Measurements from ENCODE around the gene PALLD. TPM values are rescaled to one million over a fixed set of nuclear protein-coding genes. Genes with fewer than 3 reads are reported as not detected.

Gene PALLD
- polyA plus RNA-seq, 1 donor (not counting 4 experiments of a cell fraction or from before 2014, with no cell fraction given): 136 TPM

DNA sequence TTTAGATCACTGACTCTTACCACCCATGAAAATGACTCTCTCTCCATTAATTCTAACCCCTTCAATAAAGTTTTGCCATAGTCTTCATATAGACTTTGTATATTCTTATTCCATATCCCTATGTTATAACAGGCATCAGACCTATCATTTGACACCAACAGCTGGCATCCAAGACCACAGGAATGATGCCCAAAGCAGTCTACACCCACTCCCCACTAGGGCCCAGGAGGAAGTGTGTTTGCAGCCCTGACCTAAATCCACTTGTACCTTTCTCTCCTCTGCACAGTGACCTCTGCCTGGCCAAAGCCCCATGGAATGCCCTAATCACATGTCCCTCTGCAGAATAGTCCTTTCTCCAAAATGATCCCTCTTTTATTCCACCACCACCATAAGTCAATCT, 294.0 kb downstream of the PALLD start:
- no peak for FAIRE-seq
- no peaks in the 10 kb centered on the region for H3K36me3 ChIP-seq (ENCODE audit: control insufficient read depth in 2 of 2, extremely low read depth in 1 of 2, insufficient read depth in 2 of 2, low read length in 2 of 2)
- no peaks in the 10 kb centered on the region for H3K27me3 ChIP-seq (ENCODE audit: control insufficient read depth, extremely low read depth, insufficient read depth, low read length)
- peaks cover 4% of the 10 kb centered on the region for H3K4me1 ChIP-seq (ENCODE audit: control insufficient read depth, extremely low read depth, insufficient read depth, low read length)
- no peak overlapping the region for H3K27ac ChIP-seq (ENCODE audit: control insufficient read depth, insufficient read depth, low read length)
- H3K4me2 ChIP-seq (ENCODE audit: control insufficient read depth, extremely low read depth, insufficient read depth, low read depth, low read length): no peak overlapping the region
- no peaks in the 10 kb centered on the region for H3K9me3 ChIP-seq (ENCODE audit: control insufficient read depth, low read depth, low read length)
- dilution Hi-C loops (cut with MboI; ENCODE audit: extremely low pct_ligation_motif_present, low sequenced_read_pairs): no loop called here
- no peaks in the 10 kb centered on the region for H3K79me2 ChIP-seq (ENCODE audit: control insufficient read depth, insufficient read depth, low read length)
- H3K9me1 ChIP-seq (ENCODE audit: control insufficient read depth, extremely low read depth, insufficient read depth, low read length): no peaks in the 10 kb centered on the region
- H3K4me3 ChIP-seq (ENCODE audit: control insufficient read depth in 2 of 3, extremely low read depth in 1 of 3, insufficient read depth in 2 of 3, low read depth in 1 of 3, low read length in 3 of 3): no peak overlapping the region
- no peak overlapping the region for H2AFZ ChIP-seq (ENCODE audit: control insufficient read depth, low read length)
- TF ChIP-seq EZH2 (IDR thresholded peaks at IDR 0.05; ENCODE audit: low read length): no peak
- no peak for DNase-seq (ENCODE audit: low read depth, low spot score)
- H4K20me1 ChIP-seq (ENCODE audit: control insufficient read depth, extremely low read depth, insufficient read depth, low read length): no peaks in the 10 kb centered on the region
- H3K9ac ChIP-seq (ENCODE audit: control insufficient read depth, extremely low read depth, insufficient read depth, low read length): no peak overlapping the region

DNA sequence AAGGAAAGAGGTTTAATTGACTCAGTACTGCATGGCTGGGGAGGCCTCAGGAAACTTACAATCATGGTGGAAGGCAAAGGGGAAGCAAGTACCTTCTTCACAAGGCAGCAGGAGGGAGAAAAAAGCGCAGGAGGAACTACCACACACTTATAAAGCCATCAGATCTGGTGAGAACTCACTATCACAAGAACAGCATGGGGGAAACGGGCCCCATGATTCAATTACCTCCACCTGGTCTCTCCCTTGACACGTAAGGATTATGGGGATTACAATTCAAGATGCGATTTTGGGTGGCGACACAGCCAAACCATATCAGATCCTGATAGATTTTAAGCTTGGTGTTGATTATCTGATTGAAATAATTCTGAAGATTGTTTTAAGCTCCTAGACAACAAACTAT, 294.5 kb downstream of the PALLD start:
- Histone ChIP-seq H3K27me3 (ENCODE audit: control insufficient read depth, extremely low read depth, insufficient read depth, low read length) (no peaks in the 10 kb centered on the region), H4K20me1 (ENCODE audit: control insufficient read depth, extremely low read depth, insufficient read depth, low read length) (no peaks in the 10 kb centered on the region), H3K4me3 (ENCODE audit: control insufficient read depth in 2 of 3, extremely low read depth in 1 of 3, insufficient read depth in 2 of 3, low read depth in 1 of 3, low read length in 3 of 3) (no peak overlapping the region), H2AFZ (ENCODE audit: control insufficient read depth, low read length) (no peak overlapping the region), H3K4me1 (ENCODE audit: control insufficient read depth, extremely low read depth, insufficient read depth, low read length) (peaks cover 8% of the 10 kb centered on the region), H3K9me1 (ENCODE audit: control insufficient read depth, extremely low read depth, insufficient read depth, low read length) (no peaks in the 10 kb centered on the region), H3K36me3 (ENCODE audit: control insufficient read depth in 2 of 2, extremely low read depth in 1 of 2, insufficient read depth in 2 of 2, low read length in 2 of 2) (no peaks in the 10 kb centered on the region), H3K27ac (ENCODE audit: control insufficient read depth, insufficient read depth, low read length) (no peak overlapping the region), H3K9me3 (ENCODE audit: control insufficient read depth, low read depth, low read length) (no peaks in the 10 kb centered on the region), H3K9ac (ENCODE audit: control insufficient read depth, extremely low read depth, insufficient read depth, low read length) (no peak overlapping the region), H3K4me2 (ENCODE audit: control insufficient read depth, extremely low read depth, insufficient read depth, low read depth, low read length) (no peak overlapping the region), H3K79me2 (ENCODE audit: control insufficient read depth, insufficient read depth, low read length) (no peaks in the 10 kb centered on the region)
- FAIRE-seq (no peak), DNase-seq (ENCODE audit: low read depth, low spot score) (no peak)
- dilution Hi-C loops (cut with MboI; ENCODE audit: extremely low pct_ligation_motif_present, low sequenced_read_pairs): no loop called here
- no peak for TF ChIP-seq EZH2 (IDR thresholded peaks at IDR 0.05; ENCODE audit: low read length)
- TF ChIP-seq, protein P1, sequence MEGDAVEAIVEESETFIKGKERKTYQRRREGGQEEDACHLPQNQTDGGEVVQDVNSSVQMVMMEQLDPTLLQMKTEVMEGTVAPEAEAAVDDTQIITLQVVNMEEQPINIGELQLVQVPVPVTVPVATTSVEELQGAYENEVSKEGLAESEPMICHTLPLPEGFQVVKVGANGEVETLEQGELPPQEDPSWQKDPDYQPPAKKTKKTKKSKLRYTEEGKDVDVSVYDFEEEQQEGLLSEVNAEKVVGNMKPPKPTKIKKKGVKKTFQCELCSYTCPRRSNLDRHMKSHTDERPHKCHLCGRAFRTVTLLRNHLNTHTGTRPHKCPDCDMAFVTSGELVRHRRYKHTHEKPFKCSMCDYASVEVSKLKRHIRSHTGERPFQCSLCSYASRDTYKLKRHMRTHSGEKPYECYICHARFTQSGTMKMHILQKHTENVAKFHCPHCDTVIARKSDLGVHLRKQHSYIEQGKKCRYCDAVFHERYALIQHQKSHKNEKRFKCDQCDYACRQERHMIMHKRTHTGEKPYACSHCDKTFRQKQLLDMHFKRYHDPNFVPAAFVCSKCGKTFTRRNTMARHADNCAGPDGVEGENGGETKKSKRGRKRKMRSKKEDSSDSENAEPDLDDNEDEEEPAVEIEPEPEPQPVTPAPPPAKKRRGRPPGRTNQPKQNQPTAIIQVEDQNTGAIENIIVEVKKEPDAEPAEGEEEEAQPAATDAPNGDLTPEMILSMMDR (optimal IDR thresholded peaks at IDR 0.05 in 1 of 3, IDR thresholded peaks at IDR 0.05 in 1 of 3, conservative IDR thresholded peaks at IDR 0.05 in 1 of 3; ENCODE audit: extremely low read depth in 1 of 3, insufficient read depth in 2 of 3, low read length in 3 of 3): no peak

DNA sequence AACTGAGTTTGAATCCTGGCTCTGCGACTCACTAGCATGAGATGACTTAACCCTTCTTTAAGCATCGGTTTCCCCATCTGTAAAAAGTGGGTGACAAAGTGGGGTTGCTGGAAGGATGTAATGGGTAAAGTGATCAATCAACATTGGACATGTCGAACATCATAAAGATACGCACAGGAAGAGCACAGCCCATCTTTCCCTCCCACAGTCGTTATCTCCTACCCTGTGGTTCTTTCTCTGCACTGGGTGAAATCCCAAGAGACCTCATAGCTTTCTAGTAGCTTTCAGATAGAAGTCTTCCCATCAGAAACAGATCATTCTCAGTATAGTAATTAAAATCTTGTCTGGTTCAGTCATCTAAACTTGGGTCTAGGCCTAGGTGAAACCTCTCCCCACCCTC, 296.7 kb downstream of the PALLD start:
- no peaks in the 10 kb centered on the region for H3K9me1 ChIP-seq (ENCODE audit: control insufficient read depth, extremely low read depth, insufficient read depth, low read length)
- H3K4me3 ChIP-seq (ENCODE audit: control insufficient read depth in 2 of 3, extremely low read depth in 1 of 3, insufficient read depth in 2 of 3, low read depth in 1 of 3, low read length in 3 of 3): no peak overlapping the region
- H3K4me1 ChIP-seq (ENCODE audit: control insufficient read depth, extremely low read depth, insufficient read depth, low read length): peaks cover 24% of the 10 kb centered on the region
- FAIRE-seq: no peak
- H4K20me1 ChIP-seq (ENCODE audit: control insufficient read depth, extremely low read depth, insufficient read depth, low read length): no peaks in the 10 kb centered on the region
- H3K79me2 ChIP-seq (ENCODE audit: control insufficient read depth, insufficient read depth, low read length): no peaks in the 10 kb centered on the region
- no peak overlapping the region for H2AFZ ChIP-seq (ENCODE audit: control insufficient read depth, low read length)
- no peak overlapping the region for H3K9ac ChIP-seq (ENCODE audit: control insufficient read depth, extremely low read depth, insufficient read depth, low read length)
- DNase-seq (ENCODE audit: low read depth, low spot score): no peak
- H3K27ac ChIP-seq (ENCODE audit: control insufficient read depth, insufficient read depth, low read length): no peak overlapping the region
- H3K9me3 ChIP-seq (ENCODE audit: control insufficient read depth, low read depth, low read length): no peaks in the 10 kb centered on the region
- H3K36me3 ChIP-seq (ENCODE audit: control insufficient read depth in 2 of 2, extremely low read depth in 1 of 2, insufficient read depth in 2 of 2, low read length in 2 of 2): no peaks in the 10 kb centered on the region
- dilution Hi-C loops (cut with MboI; ENCODE audit: extremely low pct_ligation_motif_present, low sequenced_read_pairs): no loop called here
- H3K4me2 ChIP-seq (ENCODE audit: control insufficient read depth, extremely low read depth, insufficient read depth, low read depth, low read length): no peak overlapping the region
- no peaks in the 10 kb centered on the region for H3K27me3 ChIP-seq (ENCODE audit: control insufficient read depth, extremely low read depth, insufficient read depth, low read length)
- no peak for TF ChIP-seq EZH2 (IDR thresholded peaks at IDR 0.05; ENCODE audit: low read length)
- TF ChIP-seq, protein P1 (optimal IDR thresholded peaks at IDR 0.05 in 1 of 3, IDR thresholded peaks at IDR 0.05 in 1 of 3, conservative IDR thresholded peaks at IDR 0.05 in 1 of 3; ENCODE audit: extremely low read depth in 1 of 3, insufficient read depth in 2 of 3, low read length in 3 of 3): no peak

Data from keratinocyte (primary cell).